Glomerular endothelial cell (primary cell): Measurements from ENCODE around the gene NFYB. TPM values are rescaled to one million over a fixed set of nuclear protein-coding genes. Genes with fewer than 3 reads are reported as not detected.
"Not testable (repeated sequence)": the region's sequence is repeated elsewhere in the genome, so short reads cannot be mapped to it uniquely, and the experiment has no call there.

Source experiments
- DNase-seq: peaks from one replicate; pipeline ENCODE4 v3.0.0-alpha.2; 2011; ENCODE audit warnings: low read depth, low spot score; ENCODE audit errors: extremely low read depth
- total RNA-seq: library from RNA; depleted of rRNA; stranded (reverse); fragments of >200 nt; gene quantifications from 2 replicates; pipeline ENCODE4 v1.2.3, GENCODE V29; 2015

Gene NFYB
- total RNA-seq: 10.0 and 21.4 TPM in 2 replicates

- peak; percentile 90 for DNase-seq
Observed at GRCh38 chr12:104137902-104138796, at the start of gene NFYB. Gene NFYB, minus strand, starts transcription at chr12:104138210. Its CDS starts 2,757 bp downstream, at chr12:104135453.

GRCh38 chr12:104187446-104188155 lies 49.6 kb upstream of the NFYB start:
- no peak for DNase-seq

GRCh38 chr12:104183443-104183842 lies 45.4 kb upstream of the NFYB start:
- DNase-seq: no peak

GRCh38 chr12:104182621-104183378 lies 44.8 kb upstream of the NFYB start:
- no peak for DNase-seq

GRCh38 chr12:104182144-104182543 lies 44.1 kb upstream of the NFYB start:
- no peak for DNase-seq

GRCh38 chr12:104181313-104181712 lies 43.3 kb upstream of the NFYB start:
- no peak for DNase-seq

- DNase-seq: no peak
Observed at GRCh38 chr12:104180374-104180773, 42.4 kb upstream of the NFYB start.

GRCh38 chr12:104177663-104178501 lies 39.9 kb upstream of the NFYB start:
- peak; percentile 39 for DNase-seq

GRCh38 chr12:104177336-104177662 lies 39.3 kb upstream of the NFYB start:
- DNase-seq: no peak

GRCh38 chr12:104175726-104176247 lies 37.8 kb upstream of the NFYB start:
- DNase-seq: no peak

- not testable (repeated sequence) for DNase-seq
Observed at GRCh38 chr12:104173804-104174203, 35.8 kb upstream of the NFYB start.

GRCh38 chr12:104172570-104172947 lies 34.5 kb upstream of the NFYB start:
- DNase-seq: no peak

GRCh38 chr12:104171785-104172569 lies 34.0 kb upstream of the NFYB start:
- DNase-seq: no peak

GRCh38 chr12:104168596-104168995 lies 30.6 kb upstream of the NFYB start:
- no peak for DNase-seq

- DNase-seq: no peak
Observed at GRCh38 chr12:104167519-104168458, 29.8 kb upstream of the NFYB start.

GRCh38 chr12:104166465-104166864 lies 28.5 kb upstream of the NFYB start:
- no peak for DNase-seq

- no peak for DNase-seq
Observed at GRCh38 chr12:104165801-104166200, 27.8 kb upstream of the NFYB start.

- no peak for DNase-seq
Observed at GRCh38 chr12:104164634-104165033, 26.6 kb upstream of the NFYB start.
